Measurements from ENCODE around the gene EHBP1.

DNA sequence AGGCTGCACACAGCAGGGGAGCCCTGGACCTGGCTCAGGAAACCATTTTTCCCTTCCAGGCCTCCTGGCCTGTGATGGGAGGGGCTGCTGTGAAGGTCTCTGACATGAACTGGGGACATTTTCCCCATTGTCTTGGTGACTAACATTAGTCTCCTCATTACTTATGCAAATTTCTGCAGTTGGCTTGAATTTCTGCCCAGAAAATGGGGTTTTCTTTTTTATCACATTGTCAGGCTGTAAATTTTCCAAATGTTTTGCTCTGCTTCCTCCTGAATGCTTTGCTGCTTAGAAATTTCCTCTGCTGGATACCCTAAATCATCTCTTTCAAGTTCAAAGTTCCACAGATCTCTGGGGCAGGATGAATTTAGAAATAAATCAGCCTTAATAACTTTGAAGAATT, 78.2 kb downstream of the EHBP1 start:
- TF ChIP-seq, protein P1, sequence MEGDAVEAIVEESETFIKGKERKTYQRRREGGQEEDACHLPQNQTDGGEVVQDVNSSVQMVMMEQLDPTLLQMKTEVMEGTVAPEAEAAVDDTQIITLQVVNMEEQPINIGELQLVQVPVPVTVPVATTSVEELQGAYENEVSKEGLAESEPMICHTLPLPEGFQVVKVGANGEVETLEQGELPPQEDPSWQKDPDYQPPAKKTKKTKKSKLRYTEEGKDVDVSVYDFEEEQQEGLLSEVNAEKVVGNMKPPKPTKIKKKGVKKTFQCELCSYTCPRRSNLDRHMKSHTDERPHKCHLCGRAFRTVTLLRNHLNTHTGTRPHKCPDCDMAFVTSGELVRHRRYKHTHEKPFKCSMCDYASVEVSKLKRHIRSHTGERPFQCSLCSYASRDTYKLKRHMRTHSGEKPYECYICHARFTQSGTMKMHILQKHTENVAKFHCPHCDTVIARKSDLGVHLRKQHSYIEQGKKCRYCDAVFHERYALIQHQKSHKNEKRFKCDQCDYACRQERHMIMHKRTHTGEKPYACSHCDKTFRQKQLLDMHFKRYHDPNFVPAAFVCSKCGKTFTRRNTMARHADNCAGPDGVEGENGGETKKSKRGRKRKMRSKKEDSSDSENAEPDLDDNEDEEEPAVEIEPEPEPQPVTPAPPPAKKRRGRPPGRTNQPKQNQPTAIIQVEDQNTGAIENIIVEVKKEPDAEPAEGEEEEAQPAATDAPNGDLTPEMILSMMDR (IDR thresholded peaks at IDR 0.05; ENCODE audit: low read length), result no peak
- TF ChIP-seq EZH2 (IDR thresholded peaks at IDR 0.05; ENCODE audit: borderline replicate concordance, low read length), result no peak
